Measurements from ENCODE around the gene STPG3.
"Not testable (repeated sequence)": the region's sequence is repeated elsewhere in the genome, so short reads cannot be mapped to it uniquely, and the experiment has no call there.

The STPG3 gene

DNA sequence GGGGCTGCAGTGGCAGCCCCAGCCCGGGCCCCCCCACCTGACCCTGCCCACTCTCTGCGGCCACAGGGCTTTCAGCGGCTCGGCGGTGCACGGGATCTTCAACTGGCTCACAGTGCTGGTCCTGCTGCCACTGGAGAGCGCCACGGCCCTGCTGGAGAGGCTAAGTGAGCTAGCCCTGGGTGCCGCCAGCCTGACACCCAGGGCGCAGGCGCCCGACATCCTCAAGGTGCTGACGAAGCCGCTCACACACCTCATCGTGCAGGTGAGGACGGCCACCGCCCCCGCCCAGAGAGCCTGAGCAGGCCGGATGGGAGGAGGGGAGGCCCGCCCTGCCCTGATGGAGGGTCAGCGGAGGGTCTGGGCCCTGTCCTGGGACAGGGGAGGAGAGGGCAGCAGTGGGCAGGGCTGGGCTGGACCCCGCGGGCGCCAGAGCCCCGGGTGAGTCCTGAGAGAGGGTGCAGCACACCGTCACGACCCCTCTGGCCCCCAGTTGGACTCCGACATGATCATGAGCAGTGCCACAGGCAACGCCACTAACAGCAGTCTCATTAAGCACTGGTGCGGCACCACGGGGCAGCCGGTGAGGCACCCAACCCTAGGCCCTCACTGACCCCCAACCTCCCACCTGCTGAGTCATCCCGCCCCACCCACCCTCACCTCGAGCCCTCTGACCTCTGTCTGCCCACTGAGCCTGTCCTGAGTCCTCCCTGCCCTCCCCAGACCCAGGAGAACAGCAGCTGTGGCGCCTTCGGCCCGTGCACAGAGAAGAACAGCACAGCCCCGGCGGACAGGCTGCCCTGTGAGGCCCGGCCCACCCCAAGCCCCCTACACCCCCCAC is 17.7 kb upstream of the STPG3 start:
- DNase-seq (ENCODE audit: low spot score): no peak
- no peak for FAIRE-seq

DNA sequence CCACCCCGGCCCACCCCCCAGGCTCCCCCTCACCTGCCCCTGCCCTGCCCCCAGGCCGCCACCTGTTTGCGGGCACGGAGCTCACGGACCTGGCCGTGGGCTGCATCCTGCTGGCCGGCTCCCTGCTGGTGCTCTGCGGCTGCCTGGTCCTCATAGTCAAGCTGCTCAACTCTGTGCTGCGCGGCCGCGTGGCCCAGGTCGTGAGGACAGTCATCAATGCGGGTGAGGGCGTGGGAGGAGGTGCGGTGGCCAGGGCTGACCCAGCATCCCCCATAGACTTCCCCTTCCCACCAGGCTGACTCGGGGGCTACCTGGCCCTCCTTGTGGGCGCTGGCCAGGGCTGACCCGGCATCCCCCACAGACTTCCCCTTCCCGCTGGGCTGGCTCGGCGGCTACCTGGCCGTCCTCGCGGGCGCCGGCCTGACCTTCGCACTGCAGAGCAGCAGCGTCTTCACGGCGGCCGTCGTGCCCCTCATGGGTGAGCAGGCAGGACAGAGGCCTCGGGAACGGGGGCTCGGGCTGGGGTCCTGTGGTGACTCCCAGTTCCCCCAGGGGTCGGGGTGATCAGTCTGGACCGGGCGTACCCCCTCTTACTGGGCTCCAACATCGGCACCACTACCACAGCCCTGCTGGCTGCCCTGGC is 16.9 kb upstream of the STPG3 start:
- FAIRE-seq: no peak

DNA sequence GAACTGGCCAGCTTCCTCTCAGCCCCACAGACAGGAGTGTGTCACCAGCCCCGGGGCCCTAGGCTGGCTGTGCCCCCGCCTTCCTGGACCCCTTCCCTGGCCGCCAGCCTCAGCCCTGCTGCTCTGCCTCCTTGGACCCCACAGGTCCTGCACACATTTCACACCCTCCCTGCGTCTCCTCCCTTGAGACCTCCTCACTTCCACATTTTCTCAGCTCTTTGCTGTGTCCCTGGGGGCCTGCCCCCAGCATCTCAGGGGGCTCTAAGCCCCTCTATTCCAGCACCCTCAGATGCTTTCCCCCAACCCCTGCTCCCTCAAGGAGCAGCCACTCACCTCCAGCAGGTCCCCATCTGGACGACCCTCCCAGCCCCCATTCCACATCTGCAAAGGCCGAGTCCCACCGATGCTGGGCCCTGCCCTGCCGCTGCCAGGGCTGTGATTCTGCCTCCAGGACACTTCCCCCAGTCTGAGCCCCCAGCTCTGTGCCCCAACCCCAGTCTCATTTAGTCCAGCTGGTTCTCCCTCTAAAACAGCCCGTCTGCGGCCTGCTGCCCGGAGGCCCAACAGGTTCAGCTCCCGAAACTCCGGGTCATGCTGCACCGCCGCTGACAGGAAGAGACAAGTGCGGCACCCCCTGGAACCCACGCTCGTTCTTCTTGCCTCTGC is 16.2 kb upstream of the STPG3 start:
- no peak for FAIRE-seq
- no peak for DNase-seq (ENCODE audit: low spot score)

More for the DNA sequence above, 16.9 kb upstream of the STPG3 start:
- DNase-seq (ENCODE audit: low spot score): no peak

DNA sequence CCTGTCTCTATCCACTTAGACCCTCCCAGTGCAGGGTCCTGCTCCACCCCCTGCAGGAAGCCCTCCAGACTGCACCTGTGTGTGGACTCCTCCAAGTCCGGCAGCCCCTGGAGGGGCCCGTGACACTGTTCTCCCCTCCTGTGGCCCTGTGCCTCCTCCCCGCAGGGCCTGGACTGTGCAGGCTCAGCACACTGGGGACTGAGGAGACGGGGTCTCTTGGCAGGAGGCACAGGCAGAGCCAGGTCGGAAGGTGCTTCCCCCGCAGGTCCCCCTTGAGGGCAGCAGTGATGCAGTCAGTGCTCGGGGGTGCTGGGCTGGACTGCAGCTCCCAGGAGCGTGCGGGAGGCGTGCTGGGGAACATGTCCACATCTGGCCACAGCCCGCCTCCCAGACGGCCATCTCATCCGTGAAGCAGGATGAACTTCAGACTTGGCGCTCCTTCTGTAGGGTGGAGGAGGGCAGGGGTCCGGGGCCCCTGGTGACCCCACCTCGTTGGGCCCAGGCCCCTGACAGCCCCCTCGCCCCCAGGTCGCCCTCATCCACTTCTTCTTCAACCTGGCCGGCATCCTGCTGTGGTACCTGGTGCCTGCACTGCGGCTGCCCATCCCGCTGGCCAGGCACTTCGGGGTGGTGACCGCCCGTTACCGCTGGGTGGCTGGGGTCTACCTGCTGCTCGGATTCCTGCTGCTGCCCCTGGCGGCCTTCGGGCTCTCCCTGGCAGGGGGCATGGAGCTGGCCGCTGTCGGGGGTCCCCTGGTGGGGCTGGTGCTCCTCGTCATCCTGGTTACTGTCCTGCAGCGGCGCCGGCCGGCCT is 15.5 kb upstream of the STPG3 start:
- DNase-seq (ENCODE audit: low spot score): no peak
- FAIRE-seq: no peak

DNA sequence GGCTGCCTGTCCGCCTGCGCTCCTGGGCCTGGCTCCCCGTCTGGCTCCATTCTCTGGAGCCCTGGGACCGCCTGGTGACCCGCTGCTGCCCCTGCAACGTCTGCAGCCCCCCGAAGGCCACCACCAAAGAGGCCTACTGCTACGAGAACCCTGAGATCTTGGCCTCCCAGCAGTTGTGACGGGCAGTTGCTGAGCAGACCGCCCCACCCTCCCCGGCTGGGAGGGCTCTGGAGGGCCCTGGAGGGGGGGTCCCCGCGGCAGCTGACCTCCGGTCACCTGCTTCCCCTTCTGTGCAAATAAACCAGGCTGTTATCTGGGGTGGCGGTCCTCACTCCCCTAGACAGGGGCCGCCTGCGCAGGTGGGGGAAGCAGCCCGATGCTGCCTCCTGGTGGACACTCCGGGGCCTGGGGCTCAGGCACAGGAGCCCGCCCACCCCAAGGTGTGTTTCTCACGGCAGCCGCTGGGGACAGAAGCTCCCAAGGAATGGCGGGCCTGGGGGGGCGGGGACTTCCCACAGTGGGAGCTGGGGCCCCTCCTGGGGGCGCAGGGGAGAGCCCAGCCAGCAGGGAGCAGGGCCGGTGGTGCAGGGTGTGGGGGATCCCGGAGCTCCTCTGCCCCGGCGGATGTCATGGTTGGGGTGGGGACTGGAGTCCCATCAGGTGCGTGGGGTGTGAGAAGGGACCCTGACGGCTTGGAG is 14.7 kb upstream of the STPG3 start:
- FAIRE-seq (no peak), DNase-seq (ENCODE audit: low spot score) (peak; percentile 61)

DNA sequence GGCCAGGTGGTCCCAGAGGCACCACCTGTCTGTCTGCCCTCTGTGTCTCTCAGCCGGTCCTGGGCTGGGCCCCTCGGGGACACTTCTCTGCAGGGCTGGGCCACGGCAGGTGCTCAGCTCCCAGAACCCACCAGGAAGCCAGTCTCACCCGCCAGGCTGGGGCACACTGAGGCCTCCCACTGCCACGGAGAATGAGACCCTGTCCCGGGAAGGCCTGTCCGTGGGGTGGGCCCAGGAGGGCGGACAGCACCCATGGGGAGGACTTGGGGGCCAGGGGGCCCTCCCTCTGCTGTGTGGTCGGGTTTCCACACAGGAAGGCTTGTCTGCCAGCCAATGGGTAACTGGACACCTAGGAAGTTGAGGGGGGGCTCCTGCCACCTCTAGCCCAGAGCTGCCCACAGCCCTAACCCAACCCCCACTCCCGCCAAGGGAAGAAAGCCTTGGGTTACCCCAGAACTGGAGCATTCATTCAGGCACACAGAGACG is 14.1 kb upstream of the STPG3 start:
- FAIRE-seq: no peak
- DNase-seq (ENCODE audit: low spot score): no peak

DNA sequence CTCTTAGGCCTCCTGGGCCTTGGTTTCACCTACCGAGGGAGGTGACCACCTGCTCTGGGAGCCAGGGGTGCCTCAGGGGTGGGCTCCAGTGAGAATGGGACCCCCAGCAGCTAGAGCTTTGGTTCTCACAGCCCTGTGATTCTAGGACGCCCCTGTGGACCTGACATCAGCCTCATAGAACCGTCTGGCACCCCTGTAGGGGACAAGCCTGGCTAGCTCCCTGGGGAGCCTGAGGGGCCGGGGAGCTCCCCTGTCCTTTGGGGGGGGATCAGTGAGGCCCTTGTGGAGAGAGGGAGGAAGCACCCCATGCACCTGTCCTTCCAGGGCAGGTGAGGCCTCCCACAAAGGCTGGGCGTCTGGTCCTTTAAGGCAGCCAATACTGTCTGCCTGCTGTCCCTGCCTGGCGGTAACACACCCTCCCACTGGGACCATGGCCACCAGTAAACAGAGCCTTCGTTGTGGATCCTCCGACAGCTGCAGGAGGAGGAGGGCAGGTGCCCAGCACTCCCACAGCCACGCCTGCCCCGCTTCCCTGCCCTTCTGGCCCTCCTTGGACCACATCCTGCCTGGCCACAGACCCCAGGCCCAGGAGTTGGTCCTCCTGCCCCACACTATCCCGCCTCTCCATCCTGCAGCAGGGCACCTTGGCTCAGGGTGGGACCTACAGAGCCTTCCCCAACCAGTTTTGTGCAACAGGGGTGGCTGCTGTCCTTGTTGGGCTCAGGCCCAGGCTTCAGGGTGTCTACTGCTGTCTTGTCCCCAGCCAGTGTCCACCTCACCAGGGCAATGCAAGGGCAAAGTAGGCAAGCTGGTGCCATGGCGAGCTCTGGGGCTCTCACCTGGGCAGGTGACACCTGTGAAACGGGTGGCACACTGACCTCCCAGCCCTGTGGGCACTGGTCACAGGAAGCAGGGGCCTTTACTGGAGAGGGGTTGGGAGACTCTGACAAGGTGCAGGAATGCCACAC is 13.0 kb upstream of the STPG3 start:
- DNase-seq (ENCODE audit: low spot score) (no peak), FAIRE-seq (no peak)

DNA sequence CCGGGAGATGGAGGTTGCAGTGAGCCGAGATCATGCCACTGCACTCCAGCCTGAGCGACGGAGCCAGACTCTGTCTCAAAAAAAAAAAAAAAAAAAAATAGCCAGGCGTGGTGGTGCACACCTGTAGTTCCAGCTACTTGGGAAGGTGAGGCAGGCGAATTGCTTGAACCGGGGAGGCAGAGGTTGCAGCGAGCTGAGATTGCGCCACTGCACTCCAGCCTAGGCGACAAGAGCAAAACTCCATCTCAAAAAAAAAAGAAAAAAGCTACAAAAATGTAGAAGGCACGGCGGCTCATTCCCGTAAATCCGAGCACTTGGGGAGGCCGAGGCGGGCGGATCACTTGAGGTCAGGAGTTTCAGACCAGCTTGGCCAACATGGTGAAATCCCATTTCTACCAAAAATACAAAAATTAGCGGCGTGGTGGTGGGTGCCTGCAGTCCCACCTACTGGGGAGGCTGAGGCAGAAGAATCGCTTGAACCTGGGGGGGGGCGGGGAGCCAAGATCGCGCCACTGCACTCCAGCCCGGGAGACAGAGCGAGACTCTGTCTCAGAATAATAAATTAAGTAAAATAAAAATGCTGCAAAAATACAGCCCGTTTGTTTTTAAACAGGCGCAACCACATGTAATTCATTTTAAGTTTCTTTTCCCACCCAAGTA is 11.4 kb upstream of the STPG3 start:
- FAIRE-seq; DNase-seq (ENCODE audit: low spot score): not testable (repeated sequence)

DNA sequence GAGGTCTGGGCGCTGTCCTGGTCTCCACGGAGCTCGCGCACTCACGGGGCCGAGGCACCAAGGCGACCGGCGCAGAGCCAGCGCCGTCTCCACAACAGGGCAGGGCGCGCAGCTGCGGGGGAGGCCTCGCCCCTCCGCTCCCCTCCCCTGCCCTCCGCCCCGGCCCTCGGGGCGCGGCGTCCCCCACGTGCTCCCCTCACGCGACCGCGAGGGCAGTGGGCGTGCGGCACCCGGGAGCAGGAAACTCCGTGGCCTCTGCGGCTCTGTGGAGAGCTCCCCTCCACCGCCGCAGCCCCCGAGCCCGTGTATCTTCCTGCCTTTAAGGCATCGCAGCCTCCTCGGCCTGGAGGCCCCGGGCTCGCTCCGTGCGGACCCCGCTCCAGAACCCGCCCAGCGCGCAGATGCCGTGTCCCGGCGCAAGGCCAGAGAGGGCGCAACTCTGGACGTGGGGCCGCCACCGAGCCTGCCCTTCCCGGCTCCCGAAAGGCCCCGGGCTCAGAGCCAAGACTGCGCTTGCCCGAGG is 10.7 kb upstream of the STPG3 start:
- DNase-seq (ENCODE audit: low spot score): peak; percentile 69
- no peak for FAIRE-seq

DNA sequence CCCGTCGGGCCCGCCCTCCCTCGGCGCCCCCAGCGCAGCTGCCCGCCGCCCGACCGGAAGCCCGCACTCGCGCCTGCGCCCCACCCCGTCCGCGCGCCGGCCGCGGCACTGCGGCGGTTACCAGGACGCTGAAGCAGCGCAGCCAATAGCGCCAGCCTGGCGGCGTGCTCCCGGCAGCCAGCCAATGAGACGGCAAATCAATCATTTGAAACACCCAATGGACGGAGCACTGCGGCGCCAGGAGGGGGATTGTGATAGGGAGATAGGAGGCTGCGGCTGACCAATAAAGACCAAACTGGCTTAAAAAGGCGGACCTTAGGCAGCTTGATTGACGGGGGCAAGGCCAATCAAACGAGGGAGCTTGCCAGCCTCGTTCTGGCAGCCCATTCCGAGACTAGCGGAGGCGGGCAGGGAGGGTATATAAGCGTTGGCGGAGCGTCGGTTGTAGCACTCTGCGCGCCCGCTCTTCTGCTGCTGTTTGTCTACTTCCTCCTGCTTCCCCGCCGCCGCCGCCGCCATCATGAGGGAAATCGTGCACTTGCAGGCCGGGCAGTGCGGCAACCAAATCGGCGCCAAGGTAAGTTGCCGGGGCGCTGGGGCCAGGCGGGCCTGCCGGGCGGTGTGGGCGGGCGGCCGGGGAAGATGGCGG is 10.1 kb upstream of the STPG3 start, which contains the start of gene TUBB4B:
Gene TUBB4B (plus strand): TSS at position 447 of the 649 bp plus-strand sequence. CDS start 74 bp downstream, at position 521.
- peak; percentile 94 for FAIRE-seq
- DNase-seq (ENCODE audit: low spot score): peak; percentile 100

DNA sequence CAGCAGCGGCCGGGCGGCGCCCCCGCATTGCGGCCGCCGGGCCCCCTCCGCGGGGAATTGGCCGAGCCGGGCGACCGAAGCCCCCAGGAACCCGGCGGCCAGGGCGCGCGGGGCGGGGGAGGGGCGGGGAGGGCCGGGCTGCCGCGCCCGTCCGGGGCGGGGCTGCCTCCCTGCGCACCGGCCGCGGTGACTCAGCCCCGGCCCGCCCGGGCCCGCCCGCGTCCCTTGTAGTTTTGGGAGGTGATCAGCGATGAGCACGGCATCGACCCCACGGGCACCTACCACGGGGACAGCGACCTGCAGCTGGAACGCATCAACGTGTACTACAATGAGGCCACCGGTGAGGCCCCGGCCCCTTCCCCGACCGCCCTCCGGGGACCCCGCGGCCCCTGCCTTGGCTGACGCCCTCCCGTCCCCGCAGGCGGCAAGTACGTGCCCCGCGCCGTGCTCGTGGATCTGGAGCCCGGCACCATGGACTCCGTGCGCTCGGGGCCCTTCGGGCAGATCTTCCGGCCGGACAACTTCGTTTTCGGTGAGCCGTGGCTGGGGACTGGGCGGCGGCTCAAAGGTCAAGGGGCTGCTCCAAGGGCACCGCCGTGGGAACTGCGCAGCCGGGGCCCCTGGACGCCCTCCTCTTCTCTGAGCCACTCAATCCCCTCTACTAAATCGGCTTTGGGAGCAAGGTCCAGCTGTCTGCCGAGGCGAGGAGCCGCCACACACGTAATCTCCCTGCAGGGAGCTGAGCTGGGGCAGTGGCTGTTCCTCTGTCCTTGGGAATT is 9.4 kb upstream of the STPG3 start:
- FAIRE-seq (no peak), DNase-seq (ENCODE audit: low spot score) (no peak)

DNA sequence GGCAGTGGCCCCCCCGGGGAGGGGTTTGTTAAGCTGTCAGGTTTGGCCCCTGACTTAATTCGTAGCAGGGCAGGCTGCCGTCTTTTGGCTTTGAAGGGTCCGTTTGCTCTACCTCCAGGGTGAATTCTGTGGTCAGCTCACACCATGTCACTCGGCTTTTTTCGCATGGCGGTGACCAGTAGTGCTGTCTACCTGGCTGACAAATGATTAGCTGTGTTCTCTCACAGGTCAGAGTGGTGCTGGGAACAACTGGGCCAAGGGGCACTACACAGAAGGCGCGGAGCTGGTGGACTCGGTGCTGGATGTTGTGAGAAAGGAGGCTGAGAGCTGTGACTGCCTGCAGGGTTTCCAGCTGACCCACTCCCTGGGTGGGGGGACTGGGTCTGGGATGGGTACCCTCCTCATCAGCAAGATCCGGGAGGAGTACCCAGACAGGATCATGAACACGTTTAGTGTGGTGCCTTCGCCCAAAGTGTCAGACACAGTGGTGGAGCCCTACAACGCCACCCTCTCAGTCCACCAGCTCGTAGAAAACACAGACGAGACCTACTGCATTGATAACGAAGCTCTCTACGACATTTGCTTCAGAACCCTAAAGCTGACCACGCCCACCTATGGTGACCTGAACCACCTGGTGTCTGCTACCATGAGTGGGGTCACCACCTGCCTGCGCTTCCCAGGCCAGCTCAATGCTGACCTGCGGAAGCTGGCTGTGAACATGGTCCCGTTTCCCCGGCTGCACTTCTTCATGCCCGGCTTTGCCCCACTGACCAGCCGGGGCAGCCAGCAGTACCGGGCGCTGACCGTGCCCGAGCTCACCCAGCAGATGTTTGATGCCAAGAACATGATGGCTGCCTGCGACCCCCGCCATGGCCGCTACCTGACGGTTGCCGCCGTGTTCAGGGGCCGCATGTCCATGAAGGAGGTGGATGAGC is 8.6 kb upstream of the STPG3 start:
- FAIRE-seq (no peak), DNase-seq (ENCODE audit: low spot score) (no peak)

DNA sequence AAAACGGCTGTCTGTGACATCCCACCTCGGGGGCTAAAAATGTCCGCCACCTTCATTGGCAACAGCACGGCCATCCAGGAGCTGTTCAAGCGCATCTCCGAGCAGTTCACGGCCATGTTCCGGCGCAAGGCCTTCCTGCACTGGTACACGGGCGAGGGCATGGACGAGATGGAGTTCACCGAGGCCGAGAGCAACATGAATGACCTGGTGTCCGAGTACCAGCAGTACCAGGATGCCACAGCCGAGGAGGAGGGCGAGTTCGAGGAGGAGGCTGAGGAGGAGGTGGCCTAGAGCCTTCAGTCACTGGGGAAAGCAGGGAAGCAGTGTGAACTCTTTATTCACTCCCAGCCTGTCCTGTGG is 7.8 kb upstream of the STPG3 start:
- DNase-seq (ENCODE audit: low spot score); FAIRE-seq: not testable (repeated sequence)

DNA sequence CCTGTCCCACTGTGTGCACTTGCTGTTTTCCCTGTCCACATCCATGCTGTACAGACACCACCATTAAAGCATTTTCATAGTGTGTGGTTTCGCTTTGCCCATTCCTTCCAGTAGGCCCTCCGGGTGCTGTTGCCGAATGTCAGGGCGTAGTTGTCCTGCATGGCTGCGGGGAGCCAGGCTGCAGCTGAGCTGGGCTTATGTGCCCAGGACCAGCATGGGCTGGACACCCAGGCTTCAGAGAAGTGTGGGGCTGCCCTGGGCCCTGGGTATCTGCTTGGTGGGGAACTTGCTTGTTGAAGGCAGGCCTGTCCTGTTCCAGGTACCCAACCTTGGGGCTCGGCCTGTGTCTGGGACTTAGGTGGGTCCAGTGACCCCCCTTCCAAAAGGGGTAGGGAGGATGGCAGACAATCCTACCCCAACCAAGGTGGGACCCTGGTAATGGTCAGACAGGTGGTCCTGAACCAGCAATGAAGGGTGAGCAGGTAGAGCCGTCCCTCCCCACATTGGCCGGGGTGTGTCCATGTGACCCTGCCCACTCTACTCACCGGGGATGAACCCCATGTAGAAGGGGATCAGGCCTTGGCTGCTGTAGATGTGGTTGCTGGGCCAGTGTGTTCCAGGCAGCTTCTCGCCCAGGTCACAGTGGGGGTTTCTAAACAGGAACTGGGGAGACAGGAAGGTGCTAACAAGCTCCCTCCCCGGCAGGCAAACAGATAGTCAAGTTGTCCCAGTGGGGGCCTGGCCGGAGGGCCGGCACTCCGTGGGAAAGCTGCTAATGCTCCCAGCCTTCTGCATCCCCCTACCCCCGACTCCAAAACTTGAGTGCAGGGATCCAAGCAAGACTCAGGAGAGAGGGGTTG is 7.2 kb upstream of the STPG3 start:
- FAIRE-seq: no peak
- DNase-seq (ENCODE audit: low spot score): peak; percentile 16

Data from RCC 7860 (cell line).